ENCODE measurements around the gene SPAG16.

SPAG16 gene

GRCh38 chr2:214107726-214108125 lies 823.5 kb downstream of the SPAG16 start:
- DNase-seq = no peak

GRCh38 chr2:214108598-214108997 lies 824.3 kb downstream of the SPAG16 start:
- DNase-seq = no peak

- no peak for DNase-seq
These were observed 832.8 kb downstream of the SPAG16 start for GRCh38 chr2:214117054-214117453.

GRCh38 chr2:214126135-214126534 lies 841.9 kb downstream of the SPAG16 start:
- DNase-seq = no peak

GRCh38 chr2:214127170-214127569 lies 842.9 kb downstream of the SPAG16 start:
- DNase-seq = no peak

GRCh38 chr2:214127571-214127970 lies 843.3 kb downstream of the SPAG16 start:
- no peak for DNase-seq

- DNase-seq = no peak
These were observed 843.8 kb downstream of the SPAG16 start for GRCh38 chr2:214128040-214128439.

- no peak for DNase-seq
These were observed 845.9 kb downstream of the SPAG16 start for GRCh38 chr2:214130114-214130513.

- no peak for DNase-seq
These were observed 851.7 kb downstream of the SPAG16 start for GRCh38 chr2:214135966-214136365.

GRCh38 chr2:214138779-214139178 lies 854.5 kb downstream of the SPAG16 start:
- DNase-seq = no peak

GRCh38 chr2:214139630-214140284 lies 855.5 kb downstream of the SPAG16 start:
- no peak for DNase-seq

GRCh38 chr2:214156971-214157370 lies 872.7 kb downstream of the SPAG16 start:
- no peak for DNase-seq

GRCh38 chr2:214158851-214159250 lies 874.6 kb downstream of the SPAG16 start:
- DNase-seq = no peak

GRCh38 chr2:214169281-214169680 lies 885.0 kb downstream of the SPAG16 start:
- DNase-seq = no peak

GRCh38 chr2:214169736-214170135 lies 885.5 kb downstream of the SPAG16 start:
- DNase-seq = no peak

- DNase-seq = no peak
These were observed 890.3 kb downstream of the SPAG16 start for GRCh38 chr2:214174563-214174962.

GRCh38 chr2:214180071-214180470 lies 895.8 kb downstream of the SPAG16 start:
- DNase-seq = no peak

- no peak for DNase-seq
These were observed 896.4 kb downstream of the SPAG16 start for GRCh38 chr2:214180686-214181085.

- no peak for DNase-seq
These were observed 900.2 kb downstream of the SPAG16 start for GRCh38 chr2:214184461-214184860.

- no peak for DNase-seq
These were observed 901.3 kb downstream of the SPAG16 start for GRCh38 chr2:214185546-214185945.

- DNase-seq = no peak
These were observed 908.4 kb downstream of the SPAG16 start for GRCh38 chr2:214192711-214193110.

GRCh38 chr2:214193943-214194342 lies 909.7 kb downstream of the SPAG16 start:
- no peak for DNase-seq

- no peak for DNase-seq
These were observed 912.0 kb downstream of the SPAG16 start for GRCh38 chr2:214196260-214196659.

- no peak for DNase-seq
These were observed 917.6 kb downstream of the SPAG16 start for GRCh38 chr2:214201892-214202291.

- no peak for DNase-seq
These were observed 919.0 kb downstream of the SPAG16 start for GRCh38 chr2:214203214-214203613.
